Activated CD4-positive, alpha-beta T cell treated with anti-CD3 and anti-CD28 coated beads, Interleukin-2, amount 10 ng/mL, durations not matched to agents 7 days and 5 days (primary cell): ENCODE measurements around the gene TACC2. TPM values are rescaled to one million over a fixed set of nuclear protein-coding genes. Genes with fewer than 3 reads are reported as not detected.
"Not testable (repeated sequence)": the region's sequence is repeated elsewhere in the genome, so short reads cannot be mapped to it uniquely, and the experiment has no call there.

Source experiments
- CTCF ChIA-PET: fragments of 350-600 bp; sonication (Branson Sonifier 250); formaldehyde crosslinking; loops from one replicate; lab custom pipeline; 2021; ENCODE audit warnings: antibody characterized with exemption; lab: Charles Lee
- POLR2A ChIA-PET: fragments of 350-600 bp; sonication (Branson Sonifier 250); formaldehyde crosslinking; loops from one replicate; lab custom pipeline; 2021; ENCODE audit warnings: antibody characterized with exemption; lab: Charles Lee
- DNase-seq: peaks from one replicate; pipeline ENCODE4 v3.0.0-alpha.2; 2020
- H3K27ac Mint-ChIP-seq: one replicate; pipeline ENCODE4 v1.8.0; 2021; ENCODE audit warnings: mild to moderate bottlenecking, moderate library complexity, mixed read lengths
- H3K27me3 Mint-ChIP-seq: one replicate; pipeline ENCODE4 v1.8.0; 2021; ENCODE audit warnings: mixed read lengths
- H3K36me3 Mint-ChIP-seq: one replicate; pipeline ENCODE4 v1.8.0; 2021; ENCODE audit warnings: low read depth, mixed read lengths
- H3K4me1 Mint-ChIP-seq: one replicate; pipeline ENCODE4 v1.8.0; 2021; ENCODE audit warnings: mixed read lengths
- H3K4me3 Mint-ChIP-seq: one replicate; pipeline ENCODE4 v1.8.0; 2021; ENCODE audit warnings: mild to moderate bottlenecking, moderate library complexity, mixed read lengths
- H3K9me3 Mint-ChIP-seq: one replicate; pipeline ENCODE4 v1.8.0; 2021; ENCODE audit warnings: mixed read lengths
- total RNA-seq, 2 experiments: library from RNA; stranded (reverse); gene quantifications; one replicate each; pipeline ENCODE4 v1.2.3, GENCODE V29; 2021

TACC2 gene
- total RNA-seq, 2 experiments from 2014 or later: not detected

DNA sequence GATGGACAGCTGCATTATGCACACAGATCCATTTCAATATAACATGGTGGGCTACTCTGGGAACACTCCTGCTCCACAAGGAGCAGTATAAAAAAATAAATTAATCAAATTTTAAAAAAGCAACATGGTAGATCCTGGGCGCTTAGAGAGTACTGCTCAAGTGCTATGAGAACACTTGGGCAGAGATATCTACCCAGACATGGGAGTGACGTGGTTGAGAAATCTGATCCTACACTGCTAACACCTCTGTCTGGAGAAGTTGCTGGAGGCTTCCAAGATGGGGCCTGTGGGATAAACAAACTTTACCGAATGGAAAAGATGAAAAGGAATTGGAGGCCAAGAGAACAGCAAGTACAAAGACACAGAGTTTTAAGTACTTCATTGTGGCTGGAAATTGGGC is 23.0 kb upstream of the TACC2 start:
- Mint-ChIP-seq H3K27me3 (no peaks in the 10 kb centered on the region), H3K9me3 (no peaks in the 10 kb centered on the region), H3K36me3 (peaks cover 35% of the 10 kb centered on the region), H3K27ac (no peak overlapping the region), H3K4me1 (no peaks in the 10 kb centered on the region), H3K4me3 (no peak overlapping the region)
- no peak for DNase-seq
- POLR2A ChIA-PET: no interaction called here
- CTCF ChIA-PET: interaction anchor here (1.2 kb wide), 1 partner anchor 12 kb away, joined by 3 read pairs; no protein-coding TSS in a partner anchor

GRCh38 chr10:121969086-121969485 is 19.9 kb upstream of the TACC2 start:
- peaks cover 14% of the 10 kb centered on the region for H3K4me1 Mint-ChIP-seq
- H3K36me3 Mint-ChIP-seq: peaks cover 41% of the 10 kb centered on the region
- H3K4me3 Mint-ChIP-seq, H3K27ac Mint-ChIP-seq, POLR2A ChIA-PET, DNase-seq, H3K9me3 Mint-ChIP-seq, H3K27me3 Mint-ChIP-seq: not testable (repeated sequence)
- CTCF ChIA-PET: interaction anchor here (1.6 kb wide), 1 partner anchor 48 kb away, joined by 4 read pairs; no protein-coding TSS in a partner anchor

- peak overlapping the region; percentile 71 for H3K27ac Mint-ChIP-seq
- peaks cover 18% of the 10 kb centered on the region for H3K9me3 Mint-ChIP-seq
- no peaks in the 10 kb centered on the region for H3K27me3 Mint-ChIP-seq
- ChIA-PET POLR2A (no interaction called here), CTCF (interaction anchor here (1.2 kb wide), 1 partner anchor 15 kb away, joined by 3 read pairs; no protein-coding TSS in a partner anchor)
- peaks cover 20% of the 10 kb centered on the region for H3K36me3 Mint-ChIP-seq
- no peak for DNase-seq
- H3K4me1 Mint-ChIP-seq: peaks cover 15% of the 10 kb centered on the region
- peak overlapping the region; percentile 81 for H3K4me3 Mint-ChIP-seq
Measured at GRCh38 chr10:121974019-121974534, 14.9 kb upstream of the TACC2 start.

GRCh38 chr10:121974535-121975294 is 14.2 kb upstream of the TACC2 start, which contains the start of gene NSMCE4A:
NSMCE4A (minus strand) TSS chr10:121975217; CDS start chr10:121975165, 52 bp downstream.
- Mint-ChIP-seq H3K27me3 (no peaks in the 10 kb centered on the region), H3K4me1 (peaks cover 15% of the 10 kb centered on the region)
- CTCF ChIA-PET: interaction anchor here (0.8 to 1.2 kb wide), 2 partner anchors 8 to 16 kb away, joined by 3 read pairs; no protein-coding TSS in a partner anchor

GRCh38 chr10:121975295-121976086 is 13.5 kb upstream of the TACC2 start:
- H3K36me3 Mint-ChIP-seq: peaks cover 19% of the 10 kb centered on the region
- H3K27ac Mint-ChIP-seq: peak overlapping the region; percentile 41
- peak overlapping the region; percentile 68 for H3K4me3 Mint-ChIP-seq
- no peaks in the 10 kb centered on the region for H3K27me3 Mint-ChIP-seq
- CTCF ChIA-PET: interaction anchor here (0.8 kb wide), 1 partner anchor 9 kb away, joined by 3 read pairs; no protein-coding TSS in a partner anchor
- POLR2A ChIA-PET: no interaction called here
- peaks cover 18% of the 10 kb centered on the region for H3K9me3 Mint-ChIP-seq
- DNase-seq: no peak
- H3K4me1 Mint-ChIP-seq: peaks cover 15% of the 10 kb centered on the region

More at GRCh38 chr10:121974535-121975294, 14.2 kb upstream of the TACC2 start, which contains the start of gene NSMCE4A:
- Mint-ChIP-seq H3K36me3 (peaks cover 20% of the 10 kb centered on the region), H3K9me3 (peaks cover 18% of the 10 kb centered on the region), H3K4me3 (peak within 1 kb of the TSS; percentile 81), H3K27ac (peak within 1 kb of the TSS; percentile 71)
- peak; percentile 74 for DNase-seq
- POLR2A ChIA-PET: no interaction called here

DNA sequence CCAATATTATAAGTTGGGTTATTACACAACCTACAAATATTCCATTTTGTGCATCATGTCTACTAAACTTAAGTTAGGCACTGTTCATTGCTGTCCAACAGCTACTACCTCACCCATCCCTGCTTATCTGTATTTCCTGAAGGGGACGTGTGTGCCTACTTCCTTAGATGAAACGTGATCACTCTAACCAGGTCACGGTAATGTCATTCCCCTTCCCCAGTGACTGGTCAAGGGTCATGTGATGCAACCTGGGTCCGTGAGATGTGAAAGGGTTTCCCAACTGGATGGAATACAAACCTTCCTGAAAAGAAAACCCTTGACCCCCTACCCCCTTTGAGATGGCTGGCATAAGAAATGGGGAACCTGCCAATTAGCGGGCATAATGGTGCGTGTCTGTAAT is 12.4 kb upstream of the TACC2 start:
- Mint-ChIP-seq H3K4me3 (peak overlapping the region; percentile 25), H3K36me3 (peaks cover 12% of the 10 kb centered on the region), H3K4me1 (peaks cover 15% of the 10 kb centered on the region), H3K27me3 (no peaks in the 10 kb centered on the region), H3K9me3 (peaks cover 18% of the 10 kb centered on the region), H3K27ac (no peak overlapping the region)
- CTCF ChIA-PET: no interaction called here
- DNase-seq: no peak
- POLR2A ChIA-PET: no interaction called here

DNA sequence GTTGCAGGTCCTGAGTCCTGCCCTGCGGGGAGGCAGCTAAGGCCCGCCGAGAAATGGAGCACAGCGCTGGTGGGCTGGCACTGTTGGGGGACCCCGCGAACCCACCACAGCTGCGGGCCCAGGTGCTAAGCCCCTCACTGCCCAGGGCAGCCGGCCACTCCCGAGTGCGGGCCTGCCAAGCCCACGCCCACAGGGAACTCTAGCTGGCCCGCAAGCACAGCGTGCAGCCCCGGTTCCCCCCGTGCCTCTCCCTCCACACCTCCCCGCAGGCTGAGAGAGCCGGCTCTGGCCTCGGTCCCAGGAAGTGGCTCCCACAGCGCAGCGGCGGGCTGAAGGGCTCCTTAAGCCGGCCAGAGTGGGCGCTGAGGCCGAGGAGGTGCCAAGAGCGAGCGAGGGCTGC is 10.5 kb upstream of the TACC2 start:
- H3K4me1 Mint-ChIP-seq: peaks cover 4% of the 10 kb centered on the region
- DNase-seq: no peak
- H3K4me3 Mint-ChIP-seq: no peak overlapping the region
- H3K27ac Mint-ChIP-seq: no peak overlapping the region
- ChIA-PET POLR2A (interaction anchor here (0.6 kb wide), 1 partner anchor 377 kb away, joined by 3 read pairs; no protein-coding TSS in a partner anchor), CTCF (no interaction called here)
- peaks cover 3% of the 10 kb centered on the region for H3K36me3 Mint-ChIP-seq
- peaks cover 2% of the 10 kb centered on the region for H3K27me3 Mint-ChIP-seq
- peaks cover 18% of the 10 kb centered on the region for H3K9me3 Mint-ChIP-seq

DNA sequence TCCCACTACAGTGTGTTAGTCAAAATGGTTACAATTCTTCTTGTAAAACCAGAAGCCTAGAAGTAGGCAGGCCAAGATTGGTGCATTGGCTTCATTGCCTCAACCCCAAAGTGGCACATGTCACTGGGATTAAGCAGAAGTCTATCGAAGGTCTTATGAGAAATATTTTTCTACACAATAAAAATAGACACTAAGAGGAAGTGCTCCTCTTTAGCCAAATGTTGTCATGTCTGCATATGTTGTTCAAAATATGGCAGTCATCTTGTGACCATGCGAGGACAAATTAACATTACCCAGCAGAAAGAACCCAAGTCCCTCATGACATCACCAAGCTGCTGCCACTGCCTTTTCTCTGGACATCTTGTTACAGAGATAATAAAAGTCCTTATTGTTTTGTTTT is 7.6 kb upstream of the TACC2 start:
- no peak overlapping the region for H3K4me3 Mint-ChIP-seq
- peaks cover 4% of the 10 kb centered on the region for H3K27me3 Mint-ChIP-seq
- peaks cover 5% of the 10 kb centered on the region for H3K36me3 Mint-ChIP-seq
- no peak overlapping the region for H3K27ac Mint-ChIP-seq
- POLR2A ChIA-PET: no interaction called here
- no peaks in the 10 kb centered on the region for H3K4me1 Mint-ChIP-seq
- H3K9me3 Mint-ChIP-seq: peaks cover 27% of the 10 kb centered on the region
- CTCF ChIA-PET: no interaction called here
- DNase-seq: no peak

- Mint-ChIP-seq H3K27ac (no peak overlapping the region), H3K4me1 (no peaks in the 10 kb centered on the region), H3K4me3 (no peak overlapping the region), H3K9me3 (peaks cover 18% of the 10 kb centered on the region), H3K36me3 (peaks cover 5% of the 10 kb centered on the region), H3K27me3 (peaks cover 4% of the 10 kb centered on the region)
- POLR2A ChIA-PET: no interaction called here
- CTCF ChIA-PET: no interaction called here
- DNase-seq: no peak
Measured at GRCh38 chr10:121983852-121984251, 5.1 kb upstream of the TACC2 start.

GRCh38 chr10:121984463-121984862 is 4.5 kb upstream of the TACC2 start:
- no peak overlapping the region for H3K4me3 Mint-ChIP-seq
- H3K4me1 Mint-ChIP-seq: no peaks in the 10 kb centered on the region
- ChIA-PET POLR2A (no interaction called here), CTCF (no interaction called here)
- H3K36me3 Mint-ChIP-seq: peaks cover 5% of the 10 kb centered on the region
- DNase-seq: no peak
- H3K27me3 Mint-ChIP-seq: peaks cover 4% of the 10 kb centered on the region
- no peak overlapping the region for H3K27ac Mint-ChIP-seq
- H3K9me3 Mint-ChIP-seq: peaks cover 18% of the 10 kb centered on the region

GRCh38 chr10:121990015-121990677 is 1.2 kb downstream of the TACC2 start:
- H3K27ac Mint-ChIP-seq: no peak overlapping the region
- POLR2A ChIA-PET: no interaction called here
- no peak for DNase-seq
- H3K4me1 Mint-ChIP-seq: peaks cover 2% of the 10 kb centered on the region
- CTCF ChIA-PET: interaction anchor here (0.6 kb wide), 1 partner anchor 17 kb away, joined by 3 read pairs; no protein-coding TSS in a partner anchor
- no peaks in the 10 kb centered on the region for H3K36me3 Mint-ChIP-seq
- peaks cover 5% of the 10 kb centered on the region for H3K9me3 Mint-ChIP-seq
- no peak overlapping the region for H3K4me3 Mint-ChIP-seq
- H3K27me3 Mint-ChIP-seq: peaks cover 13% of the 10 kb centered on the region

GRCh38 chr10:121991727-121992126 is 2.8 kb downstream of the TACC2 start:
- DNase-seq, H3K27ac Mint-ChIP-seq, H3K4me1 Mint-ChIP-seq, H3K36me3 Mint-ChIP-seq, H3K9me3 Mint-ChIP-seq, POLR2A ChIA-PET, CTCF ChIA-PET, H3K4me3 Mint-ChIP-seq: not testable (repeated sequence)
- H3K27me3 Mint-ChIP-seq: peaks cover 13% of the 10 kb centered on the region
